ENCODE measurements around the gene AQP5. TPM values are rescaled to one million over a fixed set of nuclear protein-coding genes. Genes with fewer than 3 reads are reported as not detected.

The AQP5 gene
- total RNA-seq, 2 donors from 2014 or later = 2.1 TPM; not detected in 1

- Histone ChIP-seq H3K9me3 (no peaks in the 10 kb centered on the region), H3K4me3 (no peak overlapping the region), H3K27ac (no peak overlapping the region), H3K4me1 (peaks cover 0 to 31% of the 10 kb centered on the region in 2 donors), H3K27me3 (no peaks in the 10 kb centered on the region), H3K36me3 (no peaks in the 10 kb centered on the region)
- DNase-seq (ENCODE audit: low spot score) = no peak
- no peak for TF ChIP-seq CTCF (IDR thresholded peaks at IDR 0.05)
Measured at GRCh38 chr12:49970658-49971057, 9.0 kb downstream of the AQP5 start.

GRCh38 chr12:49971141-49971540, 9.5 kb downstream of the AQP5 start:
- H3K27ac ChIP-seq = no peak overlapping the region
- DNase-seq (ENCODE audit: low spot score) = no peak
- TF ChIP-seq CTCF (IDR thresholded peaks at IDR 0.05) = no peak
- H3K4me1 ChIP-seq = peaks cover 0 to 31% of the 10 kb centered on the region in 2 donors
- H3K36me3 ChIP-seq = no peaks in the 10 kb centered on the region
- no peaks in the 10 kb centered on the region for H3K27me3 ChIP-seq
- H3K9me3 ChIP-seq = no peaks in the 10 kb centered on the region
- no peak overlapping the region for H3K4me3 ChIP-seq

- Histone ChIP-seq H3K27ac (no peak overlapping the region), H3K36me3 (no peaks in the 10 kb centered on the region), H3K4me3 (no peak overlapping the region), H3K4me1 (peaks cover 0 to 26% of the 10 kb centered on the region in 2 donors), H3K27me3 (no peaks in the 10 kb centered on the region), H3K9me3 (no peaks in the 10 kb centered on the region)
- TF ChIP-seq CTCF (IDR thresholded peaks at IDR 0.05) = no peak
- DNase-seq (ENCODE audit: low spot score) = no peak
Measured at GRCh38 chr12:49972129-49972528, 10.5 kb downstream of the AQP5 start.

- no peak within 1 kb of the TSS for H3K4me3 ChIP-seq
- no peak within 1 kb of the TSS for H3K27ac ChIP-seq
- H3K4me1 ChIP-seq = peaks cover 0 to 20% of the 10 kb centered on the region in 2 donors
- no peak for TF ChIP-seq CTCF (IDR thresholded peaks at IDR 0.05)
- no peaks in the 10 kb centered on the region for H3K9me3 ChIP-seq
- no peak for DNase-seq (ENCODE audit: low spot score)
- no peaks in the 10 kb centered on the region for H3K36me3 ChIP-seq
- no peaks in the 10 kb centered on the region for H3K27me3 ChIP-seq
Measured at GRCh38 chr12:49972641-49973360, 11.1 kb downstream of the AQP5 start, which contains the start of gene AQP6. Gene AQP6 (plus strand): TSS chr12:49972947. CDS start chr12:49973174, 227 bp downstream.

- DNase-seq (ENCODE audit: low spot score) = no peak
- H3K27ac ChIP-seq = no peak overlapping the region
- no peak overlapping the region for H3K4me3 ChIP-seq
- H3K27me3 ChIP-seq = no peaks in the 10 kb centered on the region
- TF ChIP-seq CTCF (IDR thresholded peaks at IDR 0.05) = no peak
- no peaks in the 10 kb centered on the region for H3K36me3 ChIP-seq
- peaks cover 0 to 18% of the 10 kb centered on the region in 2 donors for H3K4me1 ChIP-seq
- no peaks in the 10 kb centered on the region for H3K9me3 ChIP-seq
Measured at GRCh38 chr12:49973361-49973830, 11.7 kb downstream of the AQP5 start.
